Measurements from ENCODE around the gene TCHHL1. TPM values are rescaled to one million over a fixed set of nuclear protein-coding genes. Genes with fewer than 3 reads are reported as not detected.
A peak's percentile ranks its signal among the peaks of the same experiment; 100 is the strongest.

The TCHHL1 gene
- total and polyA plus RNA-seq, 9 of the 15 experiments (the other 6 are each of a cell fraction or from before 2014, with no cell fraction given), result not detected

DNA sequence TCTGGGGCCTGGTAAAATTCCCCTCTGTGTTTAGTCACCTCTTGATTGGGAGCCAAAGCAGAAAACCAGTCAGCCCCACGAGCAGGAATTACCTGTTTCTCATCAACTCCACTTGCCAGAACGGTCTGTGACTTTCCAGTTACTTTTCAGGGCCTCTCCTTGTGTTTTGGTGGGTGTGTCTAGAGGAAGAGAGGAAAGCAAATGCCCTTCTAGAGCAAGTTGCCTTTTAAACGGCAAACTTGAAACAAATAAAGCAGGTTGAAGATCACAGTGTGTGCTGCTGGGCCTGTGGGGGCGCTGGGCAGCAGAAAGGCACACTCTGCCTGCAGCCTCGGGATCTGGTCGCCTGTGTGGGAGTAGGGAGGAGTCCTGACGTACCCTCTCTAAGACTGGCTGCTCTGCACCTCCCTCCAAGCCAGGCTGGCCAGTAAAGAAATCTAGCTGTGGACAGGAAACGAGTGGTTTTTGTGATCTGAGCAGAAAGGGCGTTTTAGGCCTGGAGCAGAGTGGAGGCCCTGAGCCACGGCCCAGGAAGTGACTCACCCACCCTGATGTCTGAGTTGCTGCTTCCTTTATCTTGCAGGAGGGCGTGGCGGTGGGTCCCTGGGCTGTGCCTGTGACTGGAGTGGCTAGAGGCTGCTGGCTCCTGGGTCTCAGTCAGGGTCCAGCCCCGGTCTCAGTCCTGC lies 41.0 kb downstream of the TCHHL1 start (continued):
- TF ChIP-seq, protein P1, sequence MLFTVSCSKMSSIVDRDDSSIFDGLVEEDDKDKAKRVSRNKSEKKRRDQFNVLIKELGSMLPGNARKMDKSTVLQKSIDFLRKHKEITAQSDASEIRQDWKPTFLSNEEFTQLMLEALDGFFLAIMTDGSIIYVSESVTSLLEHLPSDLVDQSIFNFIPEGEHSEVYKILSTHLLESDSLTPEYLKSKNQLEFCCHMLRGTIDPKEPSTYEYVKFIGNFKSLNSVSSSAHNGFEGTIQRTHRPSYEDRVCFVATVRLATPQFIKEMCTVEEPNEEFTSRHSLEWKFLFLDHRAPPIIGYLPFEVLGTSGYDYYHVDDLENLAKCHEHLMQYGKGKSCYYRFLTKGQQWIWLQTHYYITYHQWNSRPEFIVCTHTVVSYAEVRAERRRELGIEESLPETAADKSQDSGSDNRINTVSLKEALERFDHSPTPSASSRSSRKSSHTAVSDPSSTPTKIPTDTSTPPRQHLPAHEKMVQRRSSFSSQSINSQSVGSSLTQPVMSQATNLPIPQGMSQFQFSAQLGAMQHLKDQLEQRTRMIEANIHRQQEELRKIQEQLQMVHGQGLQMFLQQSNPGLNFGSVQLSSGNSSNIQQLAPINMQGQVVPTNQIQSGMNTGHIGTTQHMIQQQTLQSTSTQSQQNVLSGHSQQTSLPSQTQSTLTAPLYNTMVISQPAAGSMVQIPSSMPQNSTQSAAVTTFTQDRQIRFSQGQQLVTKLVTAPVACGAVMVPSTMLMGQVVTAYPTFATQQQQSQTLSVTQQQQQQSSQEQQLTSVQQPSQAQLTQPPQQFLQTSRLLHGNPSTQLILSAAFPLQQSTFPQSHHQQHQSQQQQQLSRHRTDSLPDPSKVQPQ (CRISPR knock-in tag; IDR thresholded peaks at IDR 0.05; ENCODE audit: borderline replicate concordance), result no peak
- TF ChIP-seq SMARCC2 (IDR thresholded peaks at IDR 0.05; ENCODE audit: low read depth) (peak; percentile 80), LARP7 (IDR thresholded peaks at IDR 0.05) (0 out of 2 replicates have a peak, but pooled peaks have one; percentile 18), SAFB (IDR thresholded peaks at IDR 0.05; ENCODE audit: borderline replicate concordance, low read depth, low read length) (no peak), GTF2F1 (IDR thresholded peaks at IDR 0.05; ENCODE audit: low read depth, low read length) (peak; percentile 18; the same call in 1 of the 2 replicates), PML (IDR thresholded peaks at IDR 0.05; ENCODE audit: low read length) (no peak; the same call in 1 of the 2 replicates), NCOA4 (IDR thresholded peaks at IDR 0.05; ENCODE audit: partially characterized antibody) (no peak), RAD51 (IDR thresholded peaks at IDR 0.05; ENCODE audit: borderline replicate concordance, low read depth) (no peak), CBFB (CRISPR knock-in tag; IDR thresholded peaks at IDR 0.05) (no peak), SRSF7 (optimal IDR thresholded peaks at IDR 0.05; ENCODE audit: low read depth, low read length) (no peak), MAFG (tag; conservative IDR thresholded peaks at IDR 0.05) (no peak), ZNF124 (CRISPR knock-in tag; IDR thresholded peaks at IDR 0.05) (no peak), SMARCB1 (IDR thresholded peaks at IDR 0.05; ENCODE audit: insufficient read length, low read depth) (no peak), NR4A1 (CRISPR knock-in tag; IDR thresholded peaks at IDR 0.05) (no peak), NR4A1 (tag; IDR thresholded peaks at IDR 0.05) (no peak), SPI1 (IDR thresholded peaks at IDR 0.05; ENCODE audit: borderline replicate concordance, low read depth, low read length) (peak; percentile 47; the same call in 1 of the 2 replicates), ARID1B (IDR thresholded peaks at IDR 0.05) (peak; percentile 90), EHMT2 (IDR thresholded peaks at IDR 0.05) (0 out of 2 replicates have a peak, but pooled peaks have one; percentile 6), SRSF9 (IDR thresholded peaks at IDR 0.05; ENCODE audit: borderline replicate concordance, low read depth, low read length) (no peak), ZNF644 (tag; IDR thresholded peaks at IDR 0.05; ENCODE audit: low read depth) (peak; percentile 56; the same call in 1 of the 2 replicates)
- TF ChIP-seq, protein P2, sequence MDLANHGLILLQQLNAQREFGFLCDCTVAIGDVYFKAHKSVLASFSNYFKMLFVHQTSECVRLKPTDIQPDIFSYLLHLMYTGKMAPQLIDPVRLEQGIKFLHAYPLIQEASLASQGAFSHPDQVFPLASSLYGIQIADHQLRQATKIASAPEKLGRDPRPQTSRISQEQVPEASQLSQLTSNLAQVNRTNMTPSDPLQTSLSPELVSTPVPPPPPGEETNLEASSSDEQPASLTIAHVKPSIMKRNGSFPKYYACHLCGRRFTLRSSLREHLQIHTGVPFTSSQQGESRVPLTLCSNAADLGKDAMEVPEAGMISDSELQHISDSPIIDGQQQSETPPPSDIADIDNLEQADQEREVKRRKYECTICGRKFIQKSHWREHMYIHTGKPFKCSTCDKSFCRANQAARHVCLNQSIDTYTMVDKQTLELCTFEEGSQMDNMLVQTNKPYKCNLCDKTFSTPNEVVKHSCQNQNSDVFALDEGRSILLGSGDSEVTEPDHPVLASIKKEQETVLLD (IDR thresholded peaks at IDR 0.05), result no peak
- TF ChIP-seq, protein P3, sequence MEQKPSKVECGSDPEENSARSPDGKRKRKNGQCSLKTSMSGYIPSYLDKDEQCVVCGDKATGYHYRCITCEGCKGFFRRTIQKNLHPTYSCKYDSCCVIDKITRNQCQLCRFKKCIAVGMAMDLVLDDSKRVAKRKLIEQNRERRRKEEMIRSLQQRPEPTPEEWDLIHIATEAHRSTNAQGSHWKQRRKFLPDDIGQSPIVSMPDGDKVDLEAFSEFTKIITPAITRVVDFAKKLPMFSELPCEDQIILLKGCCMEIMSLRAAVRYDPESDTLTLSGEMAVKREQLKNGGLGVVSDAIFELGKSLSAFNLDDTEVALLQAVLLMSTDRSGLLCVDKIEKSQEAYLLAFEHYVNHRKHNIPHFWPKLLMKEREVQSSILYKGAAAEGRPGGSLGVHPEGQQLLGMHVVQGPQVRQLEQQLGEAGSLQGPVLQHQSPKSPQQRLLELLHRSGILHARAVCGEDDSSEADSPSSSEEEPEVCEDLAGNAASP (IDR thresholded peaks at IDR 0.05), result no peak
- TF ChIP-seq, protein P4, sequence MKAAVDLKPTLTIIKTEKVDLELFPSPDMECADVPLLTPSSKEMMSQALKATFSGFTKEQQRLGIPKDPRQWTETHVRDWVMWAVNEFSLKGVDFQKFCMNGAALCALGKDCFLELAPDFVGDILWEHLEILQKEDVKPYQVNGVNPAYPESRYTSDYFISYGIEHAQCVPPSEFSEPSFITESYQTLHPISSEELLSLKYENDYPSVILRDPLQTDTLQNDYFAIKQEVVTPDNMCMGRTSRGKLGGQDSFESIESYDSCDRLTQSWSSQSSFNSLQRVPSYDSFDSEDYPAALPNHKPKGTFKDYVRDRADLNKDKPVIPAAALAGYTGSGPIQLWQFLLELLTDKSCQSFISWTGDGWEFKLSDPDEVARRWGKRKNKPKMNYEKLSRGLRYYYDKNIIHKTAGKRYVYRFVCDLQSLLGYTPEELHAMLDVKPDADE (conservative IDR thresholded peaks at IDR 0.05; ENCODE audit: control insufficient read depth, low read depth, low read length), result peak; percentile 89
